Esophagus squamous epithelium (tissue), 5 donors: ENCODE data around the gene SLC35A3. TPM values are rescaled to one million over a fixed set of nuclear protein-coding genes. Genes with fewer than 3 reads are reported as not detected.

Experiments used
- DNase-seq: peaks from one replicate; lab custom pipeline; 2025; lab: John Stamatoyannopoulos, UW
- H3K27ac ChIP-seq, 4 donors: fragments of 200-600 bp; sonication (generic); one replicate each; pipeline ENCODE4 v1.5.1; 2016 to 2019; ENCODE audit warnings: mild to moderate bottlenecking in 1 of 4
- H3K27me3 ChIP-seq, 4 donors: fragments of 200-600 bp; sonication (generic); 1 replicate in 3 of 4; 2 replicates in 1 of 4; pipeline versions ENCODE4 v1.5.1 to v1.6.0; 2017 to 2021; ENCODE audit warnings: antibody characterized with exemption in 1 of 4
- H3K36me3 ChIP-seq, 3 donors: fragments of 200-600 bp; sonication (generic); one replicate each; pipeline ENCODE4 v1.5.1; 2016 to 2019
- H3K4me1 ChIP-seq, 3 donors: fragments of 200-600 bp; sonication (generic); one replicate each; pipeline ENCODE4 v1.5.1; 2017 to 2019
- H3K4me3 ChIP-seq, 4 donors: fragments of 200-600 bp; sonication (generic); 1 replicate in 3 of 4; 2 replicates in 1 of 4; pipeline ENCODE4 v1.5.1; 2016 to 2019; ENCODE audit warnings: mild to moderate bottlenecking in 2 of 4, moderate library complexity in 1 of 4
- H3K9me3 ChIP-seq, 3 donors: fragments of 200-600 bp; sonication (generic); one replicate each; pipeline ENCODE4 v1.5.1; 2016 to 2019
- CTCF ChIP-seq, 6 experiments: fragments of 450-650 bp in 4 of 6; fragments of 200-600 bp in 2 of 6; sonication (generic) in 2 of 6; IDR thresholded peaks; one replicate each; pipeline ENCODE4 v1.5.1; 2016 to 2019; ENCODE audit warnings: antibody characterized with exemption in 6 of 6, mild to moderate bottlenecking in 4 of 6, moderate library complexity in 4 of 6
- POLR2A ChIP-seq, 4 donors: fragments of 450-650 bp; IDR thresholded peaks; one replicate each; pipeline ENCODE4 v1.6.1; 2017; ENCODE audit warnings: antibody characterized with exemption in 4 of 4, mild to moderate bottlenecking in 4 of 4, moderate library complexity in 3 of 4
- WGBS, 2 donors: methylation state at CpG; one replicate each; pipeline ENCODE4 v1.1.5; 2018; 5-methylcytosine and 5-hydroxymethylcytosine counted together
- intact Hi-C: fragments of 100-400 bp; cut with DNase I; formaldehyde crosslinking; loops from one replicate; pipeline ENCODE4 v1.15.0; 2022
- total RNA-seq, 4 donors: library from RNA; depleted of rRNA; stranded (reverse); fragments of >200 nt; gene quantifications; one replicate each; pipeline ENCODE4 v1.1.0, GENCODE V29; 2016
- donor health status: DM: yes; HTN: yes; CAD: no.

SLC35A3 gene
- total RNA-seq, 4 donors from 2014 or later, result 25.1 to 47.5 (median 28.9) TPM

GRCh38 chr1:99996951-99997350 lies 27.2 kb downstream of the SLC35A3 start:
- H3K27ac ChIP-seq, result no peak overlapping the region
- H3K36me3 ChIP-seq, result peaks cover 0 to 47% (median 0%) of the 10 kb centered on the region in 3 donors
- H3K9me3 ChIP-seq, result peaks cover 0 to 9% (median 2%) of the 10 kb centered on the region in 3 donors
- H3K27me3 ChIP-seq, result no peaks in the 10 kb centered on the region
- no peaks in the 10 kb centered on the region for H3K4me1 ChIP-seq
- no peak overlapping the region for H3K4me3 ChIP-seq
- no peak for DNase-seq
- intact Hi-C loops, result no loop called here
- 93 to 94% methylated on average over 4 of the region's 4 CpGs for WGBS, 2 donors
- TF ChIP-seq CTCF (IDR thresholded peaks at IDR 0.05), result no peak
- no peak for TF ChIP-seq POLR2A (IDR thresholded peaks at IDR 0.05)

- H3K36me3 ChIP-seq, result peaks cover 0 to 28% (median 0%) of the 10 kb centered on the region in 3 donors
- H3K4me1 ChIP-seq, result no peaks in the 10 kb centered on the region
- H3K27ac ChIP-seq, result no peak overlapping the region
- no peaks in the 10 kb centered on the region for H3K27me3 ChIP-seq
- no peaks in the 10 kb centered on the region for H3K9me3 ChIP-seq
- 88 to 100% methylated on average over 2 of the region's 2 CpGs for WGBS, 2 donors
- TF ChIP-seq POLR2A (IDR thresholded peaks at IDR 0.05), result no peak
- no peak for TF ChIP-seq CTCF (IDR thresholded peaks at IDR 0.05)
- H3K4me3 ChIP-seq, result no peak overlapping the region
- intact Hi-C loops, result no loop called here
- DNase-seq, result no peak
These were observed 31.7 kb downstream of the SLC35A3 start for GRCh38 chr1:100001462-100001861.

GRCh38 chr1:100005424-100005823 lies 35.6 kb downstream of the SLC35A3 start:
- intact Hi-C loops, result no loop called here
- H3K4me1 ChIP-seq, result no peaks in the 10 kb centered on the region
- no peak for DNase-seq
- no peaks in the 10 kb centered on the region for H3K27me3 ChIP-seq
- H3K27ac ChIP-seq, result no peak overlapping the region
- no peak overlapping the region for H3K4me3 ChIP-seq
- WGBS, 2 donors, result 86 to 97% methylated on average over 1 of the region's 1 CpG
- TF ChIP-seq CTCF (IDR thresholded peaks at IDR 0.05) (no peak), POLR2A (IDR thresholded peaks at IDR 0.05) (no peak)
- peaks cover 0 to 37% (median 0%) of the 10 kb centered on the region in 3 donors for H3K36me3 ChIP-seq
- no peaks in the 10 kb centered on the region for H3K9me3 ChIP-seq

GRCh38 chr1:100006688-100007087 lies 36.9 kb downstream of the SLC35A3 start:
- no peaks in the 10 kb centered on the region for H3K9me3 ChIP-seq
- WGBS, 2 donors, result 83 to 86% methylated on average over 2 of the region's 2 CpGs
- no peaks in the 10 kb centered on the region for H3K4me1 ChIP-seq
- H3K27ac ChIP-seq, result no peak overlapping the region
- peaks cover 0 to 48% (median 0%) of the 10 kb centered on the region in 3 donors for H3K36me3 ChIP-seq
- TF ChIP-seq CTCF (IDR thresholded peaks at IDR 0.05), result no peak
- no peak for TF ChIP-seq POLR2A (IDR thresholded peaks at IDR 0.05)
- no peak overlapping the region for H3K4me3 ChIP-seq
- no peaks in the 10 kb centered on the region for H3K27me3 ChIP-seq
- intact Hi-C loops, result no loop called here
- no peak for DNase-seq

GRCh38 chr1:100009458-100009857 lies 39.7 kb downstream of the SLC35A3 start:
- intact Hi-C loops, result no loop called here

More at GRCh38 chr1:100009458-100009857, 39.7 kb downstream of the SLC35A3 start:
- Histone ChIP-seq H3K27me3 (no peaks in the 10 kb centered on the region), H3K4me1 (no peaks in the 10 kb centered on the region), H3K36me3 (peaks cover 0 to 66% (median 0%) of the 10 kb centered on the region in 3 donors), H3K9me3 (no peaks in the 10 kb centered on the region), H3K4me3 (no peak overlapping the region), H3K27ac (no peak overlapping the region)
- TF ChIP-seq CTCF (IDR thresholded peaks at IDR 0.05), result no peak
- TF ChIP-seq POLR2A (IDR thresholded peaks at IDR 0.05), result no peak
- DNase-seq, result no peak
